ENCODE data around the gene ABLIM3. TPM values are rescaled to one million over a fixed set of nuclear protein-coding genes. Genes with fewer than 3 reads are reported as not detected.

ABLIM3 gene
- total RNA-seq, 1 donor from 2014 or later, result not detected

DNA sequence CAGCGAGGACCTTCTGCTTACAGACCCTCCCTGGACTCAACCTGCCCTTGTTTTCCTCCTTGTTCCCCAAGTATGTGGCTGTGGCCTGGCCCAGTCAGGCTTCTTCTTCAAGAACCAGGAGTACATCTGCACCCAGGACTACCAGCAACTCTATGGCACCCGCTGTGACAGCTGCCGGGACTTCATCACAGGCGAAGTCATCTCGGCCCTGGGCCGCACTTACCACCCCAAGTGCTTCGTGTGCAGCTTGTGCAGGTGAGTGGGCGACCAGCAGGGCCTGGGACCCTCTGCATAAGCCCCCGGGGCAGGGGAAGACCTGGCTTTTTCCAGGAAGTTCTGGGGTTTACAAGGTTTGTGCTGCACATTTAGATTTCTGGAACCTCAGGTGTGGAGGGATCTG lies 56.9 kb downstream of the ABLIM3 start:
- Histone ChIP-seq H3K4me3 (no peak overlapping the region), H4K20me1 (ENCODE audit: low read depth) (no peaks in the 10 kb centered on the region), H3K4me1 (no peaks in the 10 kb centered on the region), H3K9me3 (ENCODE audit: low read depth) (no peaks in the 10 kb centered on the region), H3K36me3 (no peaks in the 10 kb centered on the region), H3K27me3 (no peaks in the 10 kb centered on the region), H2AFZ (replicated peaks) (no peak overlapping the region), H3F3A (ENCODE audit: low read depth) (no peaks in the 10 kb centered on the region), H3K9ac (no peak overlapping the region), H3K79me2 (ENCODE audit: low read depth) (no peaks in the 10 kb centered on the region), H3K27ac (no peak overlapping the region), H3K4me2 (no peak overlapping the region)
- Mint-ChIP-seq H3K9me3 (no peaks in the 10 kb centered on the region), H3K36me3 (no peaks in the 10 kb centered on the region), H3K27me3 (ENCODE audit: insufficient read depth, low read depth) (peaks cover 2% of the 10 kb centered on the region), H3K27ac (no peak overlapping the region), H3K4me3 (no peak overlapping the region), H3K4me1 (peaks cover 5% of the 10 kb centered on the region)
- TF ChIP-seq EZH2phosphoT487 (IDR thresholded peaks at IDR 0.05) (no peak), CTCF (IDR thresholded peaks at IDR 0.05) (no peak), EZH2 (IDR thresholded peaks at IDR 0.05) (no peak)
- no peak for DNase-seq (ENCODE audit: low spot score)

GRCh38 chr5:149200355-149200754 lies 59.1 kb downstream of the ABLIM3 start:
- H3K27me3 Mint-ChIP-seq (ENCODE audit: insufficient read depth, low read depth), result peaks cover 2% of the 10 kb centered on the region
- no peaks in the 10 kb centered on the region for H4K20me1 ChIP-seq (ENCODE audit: low read depth)
- H3K4me1 Mint-ChIP-seq, result peaks cover 3% of the 10 kb centered on the region
- no peak overlapping the region for H3K27ac ChIP-seq
- H3K9me3 ChIP-seq (ENCODE audit: low read depth), result no peaks in the 10 kb centered on the region
- no peaks in the 10 kb centered on the region for H3K9me3 Mint-ChIP-seq
- TF ChIP-seq EZH2phosphoT487 (IDR thresholded peaks at IDR 0.05) (no peak), EZH2 (IDR thresholded peaks at IDR 0.05) (no peak), CTCF (IDR thresholded peaks at IDR 0.05) (no peak)
- no peak for DNase-seq (ENCODE audit: low spot score)
- H3K36me3 ChIP-seq, result no peaks in the 10 kb centered on the region
- no peak overlapping the region for H3K4me3 ChIP-seq
- no peaks in the 10 kb centered on the region for H3K4me1 ChIP-seq
- no peak overlapping the region for H2AFZ ChIP-seq (replicated peaks)
- no peak overlapping the region for H3K4me3 Mint-ChIP-seq
- H3K27ac Mint-ChIP-seq, result no peak overlapping the region
- no peaks in the 10 kb centered on the region for H3K36me3 Mint-ChIP-seq
- no peak overlapping the region for H3K4me2 ChIP-seq
- H3K79me2 ChIP-seq (ENCODE audit: low read depth), result no peaks in the 10 kb centered on the region
- no peaks in the 10 kb centered on the region for H3K27me3 ChIP-seq
- no peak overlapping the region for H3K9ac ChIP-seq
- H3F3A ChIP-seq (ENCODE audit: low read depth), result no peaks in the 10 kb centered on the region

DNA sequence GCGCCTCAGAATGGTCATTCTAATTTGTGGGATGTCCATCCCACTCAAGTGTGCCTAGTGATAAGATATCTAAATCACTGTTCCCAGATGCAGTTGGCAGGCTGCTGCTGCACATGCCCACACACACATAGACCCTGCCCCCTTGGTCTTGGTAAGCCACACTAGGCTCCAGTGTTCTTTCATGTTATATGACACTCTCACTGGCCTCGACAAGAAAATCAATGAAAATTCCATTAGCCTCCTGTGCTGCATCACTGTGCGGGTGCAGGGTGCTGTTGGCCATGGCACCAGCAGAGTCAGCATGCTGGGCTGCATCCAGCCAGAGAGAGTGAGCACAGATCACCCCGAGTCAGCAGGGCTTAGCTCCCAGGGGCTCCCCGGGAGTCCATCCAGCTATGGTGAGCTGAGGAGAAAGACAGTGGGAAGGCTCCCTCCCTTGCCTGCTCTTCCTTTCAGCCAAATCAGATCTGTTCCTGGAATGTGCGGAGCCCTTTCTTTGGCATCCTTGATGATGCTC lies 59.9 kb downstream of the ABLIM3 start:
- H3K36me3 ChIP-seq, result no peaks in the 10 kb centered on the region
- no peaks in the 10 kb centered on the region for H3K9me3 ChIP-seq (ENCODE audit: low read depth)
- Mint-ChIP-seq H3K27me3 (ENCODE audit: insufficient read depth, low read depth) (no peaks in the 10 kb centered on the region), H3K36me3 (no peaks in the 10 kb centered on the region), H3K4me3 (no peak overlapping the region), H3K4me1 (no peaks in the 10 kb centered on the region), H3K9me3 (no peaks in the 10 kb centered on the region), H3K27ac (no peak overlapping the region)
- H3K79me2 ChIP-seq (ENCODE audit: low read depth), result no peaks in the 10 kb centered on the region
- TF ChIP-seq CTCF (IDR thresholded peaks at IDR 0.05) (no peak), EZH2 (IDR thresholded peaks at IDR 0.05) (no peak), EZH2phosphoT487 (IDR thresholded peaks at IDR 0.05) (no peak)
- H2AFZ ChIP-seq (replicated peaks), result no peak overlapping the region
- H4K20me1 ChIP-seq (ENCODE audit: low read depth), result no peaks in the 10 kb centered on the region
- H3K27ac ChIP-seq, result no peak overlapping the region
- H3K4me2 ChIP-seq, result no peak overlapping the region
- no peaks in the 10 kb centered on the region for H3K27me3 ChIP-seq
- H3K4me1 ChIP-seq, result no peaks in the 10 kb centered on the region
- H3K4me3 ChIP-seq, result no peak overlapping the region
- no peak overlapping the region for H3K9ac ChIP-seq
- no peak for DNase-seq (ENCODE audit: low spot score)
- H3F3A ChIP-seq (ENCODE audit: low read depth), result no peaks in the 10 kb centered on the region
